ENCODE measurements around the gene FGA.

FGA gene

GRCh38 chr4:154583230-154583629 lies 7.3 kb downstream of the FGA start:
- H3K4me3 ChIP-seq (IDR thresholded peaks at IDR 0.05; ENCODE audit: insufficient read depth, low read depth, low read length) = no peak overlapping the region
- no peaks in the 10 kb centered on the region for H4K20me1 ChIP-seq (ENCODE audit: insufficient read depth)
- H3K27me3 ChIP-seq (ENCODE audit: insufficient read depth, low read depth) = no peaks in the 10 kb centered on the region
- no peak overlapping the region for H3K27ac ChIP-seq
- H2AFZ ChIP-seq (ENCODE audit: low read depth) = no peak overlapping the region
- TF ChIP-seq CTCF (conservative IDR thresholded peaks at IDR 0.05; ENCODE audit: low read depth, low read length) = no peak
- H3K79me2 ChIP-seq (ENCODE audit: insufficient read depth, low read depth) = no peaks in the 10 kb centered on the region
- no peaks in the 10 kb centered on the region for H3K36me3 ChIP-seq (ENCODE audit: insufficient read depth)
- H3K9ac ChIP-seq = no peak overlapping the region
- no peaks in the 10 kb centered on the region for H3K4me1 ChIP-seq (ENCODE audit: low read depth, poor library complexity, severe bottlenecking)
- H3K4me2 ChIP-seq = no peak overlapping the region

GRCh38 chr4:154582723-154583122 lies 7.8 kb downstream of the FGA start:
- no peaks in the 10 kb centered on the region for H3K36me3 ChIP-seq (ENCODE audit: insufficient read depth)
- H2AFZ ChIP-seq (ENCODE audit: low read depth) = no peak overlapping the region
- no peak overlapping the region for H3K27ac ChIP-seq
- no peaks in the 10 kb centered on the region for H3K79me2 ChIP-seq (ENCODE audit: insufficient read depth, low read depth)
- no peak for TF ChIP-seq CTCF (conservative IDR thresholded peaks at IDR 0.05; ENCODE audit: low read depth, low read length)
- no peaks in the 10 kb centered on the region for H3K4me1 ChIP-seq (ENCODE audit: low read depth, poor library complexity, severe bottlenecking)
- no peaks in the 10 kb centered on the region for H4K20me1 ChIP-seq (ENCODE audit: insufficient read depth)
- no peaks in the 10 kb centered on the region for H3K27me3 ChIP-seq (ENCODE audit: insufficient read depth, low read depth)
- H3K9ac ChIP-seq = no peak overlapping the region
- H3K4me3 ChIP-seq (IDR thresholded peaks at IDR 0.05; ENCODE audit: insufficient read depth, low read depth, low read length) = no peak overlapping the region
- H3K4me2 ChIP-seq = no peak overlapping the region

- TF ChIP-seq CTCF (conservative IDR thresholded peaks at IDR 0.05; ENCODE audit: low read depth, low read length) = no peak
- H3K27me3 ChIP-seq (ENCODE audit: insufficient read depth, low read depth) = no peaks in the 10 kb centered on the region
- H4K20me1 ChIP-seq (ENCODE audit: insufficient read depth) = no peaks in the 10 kb centered on the region
- H3K36me3 ChIP-seq (ENCODE audit: insufficient read depth) = no peaks in the 10 kb centered on the region
- H2AFZ ChIP-seq (ENCODE audit: low read depth) = no peak overlapping the region
- no peak overlapping the region for H3K9ac ChIP-seq
- no peaks in the 10 kb centered on the region for H3K4me1 ChIP-seq (ENCODE audit: low read depth, poor library complexity, severe bottlenecking)
- no peak overlapping the region for H3K4me3 ChIP-seq (IDR thresholded peaks at IDR 0.05; ENCODE audit: insufficient read depth, low read depth, low read length)
- no peaks in the 10 kb centered on the region for H3K79me2 ChIP-seq (ENCODE audit: insufficient read depth, low read depth)
- H3K27ac ChIP-seq = no peak overlapping the region
- no peak overlapping the region for H3K4me2 ChIP-seq
These were observed 10.6 kb downstream of the FGA start for GRCh38 chr4:154579927-154580326.

GRCh38 chr4:154578919-154579318 lies 11.6 kb downstream of the FGA start:
- Histone ChIP-seq H3K4me3 (IDR thresholded peaks at IDR 0.05; ENCODE audit: insufficient read depth, low read depth, low read length) (no peak overlapping the region), H3K27ac (no peak overlapping the region), H3K4me2 (no peak overlapping the region), H3K36me3 (ENCODE audit: insufficient read depth) (no peaks in the 10 kb centered on the region), H3K4me1 (ENCODE audit: low read depth, poor library complexity, severe bottlenecking) (no peaks in the 10 kb centered on the region), H2AFZ (ENCODE audit: low read depth) (no peak overlapping the region), H4K20me1 (ENCODE audit: insufficient read depth) (no peaks in the 10 kb centered on the region), H3K79me2 (ENCODE audit: insufficient read depth, low read depth) (no peaks in the 10 kb centered on the region), H3K27me3 (ENCODE audit: insufficient read depth, low read depth) (no peaks in the 10 kb centered on the region), H3K9ac (no peak overlapping the region)
- no peak for TF ChIP-seq CTCF (conservative IDR thresholded peaks at IDR 0.05; ENCODE audit: low read depth, low read length)

GRCh38 chr4:154577324-154577723 lies 13.2 kb downstream of the FGA start:
- no peak overlapping the region for H2AFZ ChIP-seq (ENCODE audit: low read depth)
- H3K27me3 ChIP-seq (ENCODE audit: insufficient read depth, low read depth) = no peaks in the 10 kb centered on the region
- H3K36me3 ChIP-seq (ENCODE audit: insufficient read depth) = no peaks in the 10 kb centered on the region
- H3K4me1 ChIP-seq (ENCODE audit: low read depth, poor library complexity, severe bottlenecking) = no peaks in the 10 kb centered on the region
- H3K4me3 ChIP-seq (IDR thresholded peaks at IDR 0.05; ENCODE audit: insufficient read depth, low read depth, low read length) = no peak overlapping the region
- H3K79me2 ChIP-seq (ENCODE audit: insufficient read depth, low read depth) = no peaks in the 10 kb centered on the region
- no peak overlapping the region for H3K9ac ChIP-seq
- H4K20me1 ChIP-seq (ENCODE audit: insufficient read depth) = no peaks in the 10 kb centered on the region
- no peak overlapping the region for H3K27ac ChIP-seq
- no peak for TF ChIP-seq CTCF (conservative IDR thresholded peaks at IDR 0.05; ENCODE audit: low read depth, low read length)
- no peak overlapping the region for H3K4me2 ChIP-seq

All from KMS-11 (cell line).